HG03457 (cell line): ENCODE data around the gene MRGPRX4.

Experiments used
- ATAC-seq: cut with Tn5 transposase; IDR thresholded peaks from one replicate; pipeline ENCODE4 v1.9.1; 2021; ENCODE audit warnings: moderate number of reproducible peaks; ENCODE audit not compliant: unreplicated experiment

Gene MRGPRX4

GRCh38 chr11:18204771-18205170, 32.1 kb downstream of the MRGPRX4 start:
- no peak for ATAC-seq

DNA sequence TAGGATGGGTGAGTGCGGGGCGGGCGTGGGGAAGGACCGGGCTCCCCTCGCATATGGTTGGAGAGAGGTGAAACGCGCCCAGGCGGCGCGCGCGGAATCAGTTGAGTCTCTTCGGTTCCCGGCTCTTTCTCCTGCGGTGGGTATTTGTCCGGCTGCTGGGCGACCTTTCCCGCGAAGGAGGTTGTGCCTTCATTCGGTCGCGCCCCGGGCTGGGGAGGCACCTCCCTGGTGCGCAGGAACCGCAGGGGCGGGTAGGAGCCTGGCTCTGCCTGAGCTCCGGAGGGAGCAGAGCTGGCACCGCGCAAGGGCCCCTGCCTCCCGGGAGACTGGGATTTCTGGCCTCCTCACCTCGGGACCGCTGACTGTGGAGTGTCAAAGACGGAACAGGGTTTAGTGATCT, 36.4 kb downstream of the MRGPRX4 start:
- no peak for ATAC-seq

- no peak for ATAC-seq
Measured at GRCh38 chr11:18221274-18221876, 48.7 kb downstream of the MRGPRX4 start.

DNA sequence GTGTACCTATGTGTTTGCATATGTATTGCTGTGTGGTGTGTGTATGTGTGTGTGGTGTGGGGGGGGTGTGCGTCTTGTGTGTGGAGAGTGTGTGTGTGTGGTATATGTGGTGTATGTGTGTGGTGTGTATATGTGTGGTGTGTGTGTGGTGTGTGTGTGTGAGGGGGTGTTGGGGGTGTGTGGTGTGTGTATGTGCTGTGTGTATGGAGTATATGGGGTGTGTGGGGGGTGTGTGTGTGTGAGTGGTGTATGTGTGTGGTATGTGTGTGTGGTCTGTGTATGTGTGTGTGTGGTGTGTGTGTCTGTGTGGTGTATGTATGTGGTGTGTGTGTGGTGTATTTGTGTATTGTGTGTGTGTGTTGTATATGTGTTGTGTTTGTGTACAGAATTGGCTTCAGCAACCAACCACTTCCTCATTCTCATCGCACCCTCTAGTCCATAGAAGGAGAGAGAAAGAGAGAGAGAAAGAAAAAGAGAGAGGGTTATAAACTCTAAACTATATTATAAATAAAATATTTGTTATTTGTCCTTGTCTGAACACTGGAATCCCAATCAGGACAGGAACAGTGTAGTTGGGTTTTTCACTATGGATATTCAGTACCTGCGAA, 50.3 kb downstream of the MRGPRX4 start:
- ATAC-seq = no peak
